GM21526 (cell line): ENCODE results near the gene SLC18A3.

Source experiments
- ATAC-seq: cut with Tn5 transposase; IDR thresholded peaks from one replicate; pipeline ENCODE4 v1.9.1; 2021; ENCODE audit warnings: moderate library complexity; ENCODE audit not compliant: unreplicated experiment, low FRiP score

Gene SLC18A3

GRCh38 chr10:49610114-49610457 lies at the start of gene SLC18A3:
SLC18A3 (plus strand) TSS chr10:49610310; CDS start chr10:49610741, 431 bp downstream.
- ATAC-seq, result no peak

- no peak for ATAC-seq
Measured at GRCh38 chr10:49560526-49560925, 49.6 kb upstream of the SLC18A3 start.

- ATAC-seq, result no peak
Measured at GRCh38 chr10:49562893-49563292, 47.2 kb upstream of the SLC18A3 start.

- ATAC-seq, result no peak
Measured at GRCh38 chr10:49564461-49565009, 45.6 kb upstream of the SLC18A3 start.

GRCh38 chr10:49567810-49568209 lies 42.3 kb upstream of the SLC18A3 start:
- no peak for ATAC-seq

- no peak for ATAC-seq
Measured at GRCh38 chr10:49568235-49568634, 41.9 kb upstream of the SLC18A3 start.

GRCh38 chr10:49569031-49569631 lies 41.0 kb upstream of the SLC18A3 start:
- ATAC-seq, result no peak

DNA sequence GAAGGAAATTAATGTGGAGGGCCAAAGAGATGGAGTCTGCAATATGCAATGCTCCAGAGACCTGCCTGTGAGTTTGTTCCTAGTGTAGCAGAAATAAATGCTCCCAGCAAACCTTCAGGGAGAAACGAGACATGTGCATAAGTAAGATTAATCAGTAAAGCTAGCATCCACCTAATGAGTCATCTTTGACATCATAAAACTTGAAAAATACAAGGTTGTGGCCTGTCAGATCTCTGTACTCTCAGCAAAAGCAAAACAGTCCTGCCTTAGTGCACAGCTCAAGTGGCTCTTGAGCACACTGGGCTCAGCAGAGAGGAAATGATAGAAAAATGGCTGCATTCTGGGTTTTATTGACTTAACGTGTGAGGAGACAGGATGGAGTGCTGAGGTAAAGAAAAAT lies 38.7 kb upstream of the SLC18A3 start:
- ATAC-seq, result no peak

DNA sequence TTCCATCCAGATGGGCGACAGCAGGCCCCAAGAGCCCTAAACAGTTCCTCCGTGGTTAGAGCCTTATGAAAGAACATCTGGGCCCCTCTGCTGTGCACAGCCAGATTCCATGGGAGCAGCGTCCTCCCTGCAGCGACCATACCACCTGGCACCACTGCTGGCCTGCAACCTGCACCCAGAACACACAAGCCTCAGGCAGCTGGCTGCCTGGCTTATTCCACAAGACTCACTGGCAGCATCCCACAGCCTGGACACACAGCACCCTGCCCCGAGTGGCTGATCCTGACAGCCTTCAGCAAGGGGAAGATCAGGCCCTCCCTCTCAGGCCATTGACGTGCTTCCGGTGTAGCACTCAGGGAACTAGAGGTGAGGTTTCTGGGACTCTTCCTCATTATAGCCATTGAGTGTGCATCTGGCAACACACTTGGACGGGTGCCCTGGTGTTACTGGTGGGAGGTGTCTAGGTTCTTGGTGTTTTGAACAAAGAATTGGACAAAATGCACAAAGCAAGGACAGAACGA lies 37.5 kb upstream of the SLC18A3 start:
- no peak for ATAC-seq

- ATAC-seq, result no peak
Measured at GRCh38 chr10:49575489-49576072, 34.5 kb upstream of the SLC18A3 start.

- no peak for ATAC-seq
Measured at GRCh38 chr10:49577182-49577925, 32.8 kb upstream of the SLC18A3 start.

GRCh38 chr10:49578392-49578791 lies 31.7 kb upstream of the SLC18A3 start:
- ATAC-seq, result no peak

GRCh38 chr10:49579621-49580020 lies 30.5 kb upstream of the SLC18A3 start:
- no peak for ATAC-seq

DNA sequence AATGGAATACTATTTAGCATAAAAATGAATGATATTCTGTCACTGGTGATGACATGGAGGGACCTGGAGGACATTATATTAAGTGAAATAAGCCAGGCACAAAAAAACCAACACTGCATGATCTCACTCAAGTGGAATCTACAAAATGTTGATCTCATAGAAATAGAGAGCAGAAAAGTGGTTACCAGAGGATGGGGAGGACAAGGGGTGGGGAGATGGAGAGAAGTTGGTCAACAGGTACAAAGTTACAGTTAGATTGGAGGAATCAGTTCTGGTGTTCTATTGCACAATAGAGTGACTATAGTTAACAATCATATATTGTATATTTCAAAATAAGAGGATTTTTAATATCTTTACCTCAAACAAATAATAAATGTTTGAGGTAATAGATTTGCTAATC lies 24.7 kb upstream of the SLC18A3 start:
- ATAC-seq, result no peak

DNA sequence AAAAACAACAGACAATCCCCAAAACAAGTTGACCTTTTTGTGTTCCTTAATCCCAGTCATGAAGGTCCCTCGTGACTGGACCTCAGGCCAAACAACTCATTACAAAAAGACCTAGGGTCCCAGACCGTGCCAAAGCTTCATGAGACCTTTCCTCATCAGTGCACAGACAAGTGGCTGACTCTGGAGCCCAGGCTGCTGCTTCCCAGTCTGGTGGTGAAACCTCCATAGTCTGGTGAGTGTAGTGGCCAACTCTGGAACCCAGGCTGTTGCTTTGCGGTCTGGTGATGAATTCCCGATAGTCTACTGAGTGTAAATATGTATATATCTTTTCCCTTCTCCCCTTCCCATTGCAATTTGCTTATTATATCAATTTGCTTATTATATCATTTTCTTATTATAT lies 22.1 kb upstream of the SLC18A3 start:
- ATAC-seq, result no peak

GRCh38 chr10:49592726-49593563 lies 17.2 kb upstream of the SLC18A3 start:
- ATAC-seq, result no peak

DNA sequence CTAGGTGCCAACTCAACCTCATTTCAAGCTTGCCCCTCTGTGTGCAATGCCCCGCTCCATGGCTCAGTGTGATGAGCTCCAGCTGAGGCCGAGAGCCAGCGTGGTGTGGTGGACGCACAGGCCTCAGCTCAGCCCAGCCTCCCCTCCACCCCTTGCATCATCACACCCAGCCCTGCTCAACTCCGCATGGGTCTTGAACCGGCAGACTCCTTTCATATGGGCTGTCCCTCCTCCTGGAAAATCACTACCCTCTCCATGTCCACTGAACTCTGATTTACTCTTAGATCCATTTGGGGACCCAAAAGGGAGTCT lies 16.6 kb upstream of the SLC18A3 start:
- ATAC-seq, result no peak

- ATAC-seq, result no peak
Measured at GRCh38 chr10:49593998-49594397, 16.1 kb upstream of the SLC18A3 start.

GRCh38 chr10:49594594-49594993 lies 15.5 kb upstream of the SLC18A3 start:
- ATAC-seq, result no peak

DNA sequence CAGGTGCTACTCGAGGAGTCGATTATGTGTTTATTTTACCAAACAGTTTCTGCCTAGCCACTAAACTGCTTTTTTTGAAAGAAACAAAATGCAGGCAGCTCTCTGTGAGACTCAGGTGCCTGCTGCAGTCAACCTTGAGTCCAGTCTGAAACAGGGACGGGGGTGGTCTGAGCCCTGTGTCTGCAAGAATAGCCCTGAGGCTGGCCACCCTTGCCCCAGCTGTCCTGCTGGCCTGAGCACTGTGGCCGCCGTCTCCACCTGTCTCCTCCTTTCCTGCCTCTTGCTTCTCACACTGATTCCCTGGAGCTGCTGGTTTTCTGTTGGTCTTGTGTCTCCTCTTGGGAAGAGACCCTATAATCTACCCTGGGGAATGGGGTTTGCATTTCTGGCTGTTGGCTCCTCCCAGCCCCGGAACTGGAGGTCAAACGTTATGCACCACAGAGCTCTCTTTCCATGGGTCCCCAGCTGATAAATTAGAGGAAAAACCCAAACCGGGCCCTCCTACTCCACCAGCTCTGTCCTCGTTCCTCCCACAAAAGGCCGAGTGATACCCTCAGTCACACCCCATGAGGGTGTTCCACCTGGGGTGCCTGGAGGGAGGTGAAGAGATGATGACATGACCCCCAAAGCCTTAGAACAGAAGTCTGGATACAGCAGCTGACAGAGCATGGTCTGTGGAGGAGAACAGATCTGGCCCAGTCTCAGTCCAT lies 15.0 kb upstream of the SLC18A3 start:
- no peak for ATAC-seq
